HFFc6 (cell line): ENCODE data around the gene KRT74. TPM values are rescaled to one million over a fixed set of nuclear protein-coding genes. Genes with fewer than 3 reads are reported as not detected.

Experiments
- DNase-seq: peaks from one replicate; pipeline ENCODE4 v3.0.0-alpha.2; 2018
- H3K27ac Mint-ChIP-seq: 2 replicates; pipeline ENCODE4 v1.8.0; 2020; ENCODE audit warnings: mild to moderate bottlenecking, mixed read lengths
- H3K27me3 Mint-ChIP-seq: 2 replicates; pipeline ENCODE4 v1.8.0; 2021; ENCODE audit warnings: mild to moderate bottlenecking, moderate library complexity, mixed read lengths; ENCODE audit not compliant: insufficient read depth
- H3K36me3 Mint-ChIP-seq: 2 replicates; pipeline ENCODE4 v1.8.0; 2021; ENCODE audit warnings: low read depth, mixed read lengths
- H3K4me1 Mint-ChIP-seq: 2 replicates; pipeline ENCODE4 v1.8.0; 2020; ENCODE audit warnings: low read depth, mixed read lengths
- H3K4me3 Mint-ChIP-seq: 2 replicates; pipeline ENCODE4 v1.8.0; 2020; ENCODE audit warnings: mild to moderate bottlenecking, moderate library complexity, mixed read lengths
- H3K9me3 Mint-ChIP-seq: 2 replicates; pipeline ENCODE4 v1.8.0; 2020; ENCODE audit warnings: mild to moderate bottlenecking, mixed read lengths
- CTCF ChIP-seq: fragments of 200-600 bp; sonication (generic); IDR thresholded peaks from 2 replicates; pipeline ENCODE4 v1.5.0; 2021; ENCODE audit warnings: antibody characterized with exemption, mild to moderate bottlenecking
- total RNA-seq, 6 experiments: library from RNA; stranded (reverse); fragmentation: NEBNext Ultra II Directional; extraction: Animal tissue kit (Norgen Biotek cat#: 25700); gene quantifications; 2 replicates in 1 of 6; 3 replicates in 5 of 6; pipeline ENCODE4 v1.2.3, GENCODE V29; 2021

KRT74 gene
- total RNA-seq, 6 experiments from 2014 or later, result not detected

- H3K27me3 Mint-ChIP-seq, result peaks cover 43% of the 10 kb centered on the region
- H3K27ac Mint-ChIP-seq, result no peak overlapping the region
- no peaks in the 10 kb centered on the region for H3K9me3 Mint-ChIP-seq
- H3K4me3 Mint-ChIP-seq, result no peak overlapping the region
- no peak for DNase-seq
- H3K36me3 Mint-ChIP-seq, result no peaks in the 10 kb centered on the region
- no peak for TF ChIP-seq CTCF
- H3K4me1 Mint-ChIP-seq, result no peaks in the 10 kb centered on the region
Observed at GRCh38 chr12:52606581-52607218, 33.1 kb upstream of the KRT74 start.

GRCh38 chr12:52606096-52606495 lies 32.5 kb upstream of the KRT74 start:
- H3K36me3 Mint-ChIP-seq, result no peaks in the 10 kb centered on the region
- no peaks in the 10 kb centered on the region for H3K4me1 Mint-ChIP-seq
- TF ChIP-seq CTCF, result no peak
- no peaks in the 10 kb centered on the region for H3K9me3 Mint-ChIP-seq
- DNase-seq, result no peak
- no peak overlapping the region for H3K27ac Mint-ChIP-seq
- H3K4me3 Mint-ChIP-seq, result no peak overlapping the region
- peaks cover 43% of the 10 kb centered on the region for H3K27me3 Mint-ChIP-seq

GRCh38 chr12:52605542-52605941 lies 31.9 kb upstream of the KRT74 start:
- no peak for DNase-seq
- Mint-ChIP-seq H3K27me3 (peaks cover 43% of the 10 kb centered on the region), H3K27ac (no peak overlapping the region), H3K36me3 (no peaks in the 10 kb centered on the region), H3K9me3 (no peaks in the 10 kb centered on the region), H3K4me3 (no peak overlapping the region), H3K4me1 (no peaks in the 10 kb centered on the region)
- no peak for TF ChIP-seq CTCF

- H3K27ac Mint-ChIP-seq, result no peak overlapping the region
- H3K27me3 Mint-ChIP-seq, result peaks cover 50% of the 10 kb centered on the region
- DNase-seq, result no peak
- TF ChIP-seq CTCF, result no peak
- no peaks in the 10 kb centered on the region for H3K4me1 Mint-ChIP-seq
- no peaks in the 10 kb centered on the region for H3K9me3 Mint-ChIP-seq
- H3K36me3 Mint-ChIP-seq, result no peaks in the 10 kb centered on the region
- no peak overlapping the region for H3K4me3 Mint-ChIP-seq
Observed at GRCh38 chr12:52604859-52605258, 31.2 kb upstream of the KRT74 start.

GRCh38 chr12:52603314-52603713 lies 29.7 kb upstream of the KRT74 start:
- H3K36me3 Mint-ChIP-seq, result no peaks in the 10 kb centered on the region
- H3K4me3 Mint-ChIP-seq, result no peak overlapping the region
- H3K27ac Mint-ChIP-seq, result no peak overlapping the region
- no peak for DNase-seq
- H3K4me1 Mint-ChIP-seq, result no peaks in the 10 kb centered on the region
- peaks cover 47% of the 10 kb centered on the region for H3K27me3 Mint-ChIP-seq
- no peaks in the 10 kb centered on the region for H3K9me3 Mint-ChIP-seq
- TF ChIP-seq CTCF, result no peak

- H3K4me3 Mint-ChIP-seq, result no peak overlapping the region
- no peaks in the 10 kb centered on the region for H3K36me3 Mint-ChIP-seq
- no peaks in the 10 kb centered on the region for H3K9me3 Mint-ChIP-seq
- no peak overlapping the region for H3K27ac Mint-ChIP-seq
- H3K4me1 Mint-ChIP-seq, result no peaks in the 10 kb centered on the region
- no peak for TF ChIP-seq CTCF
- DNase-seq, result no peak
- peaks cover 45% of the 10 kb centered on the region for H3K27me3 Mint-ChIP-seq
Observed at GRCh38 chr12:52602552-52602951, 28.9 kb upstream of the KRT74 start.
